Endodermal cell (in vitro differentiated cells): ENCODE data around the gene TTLL9. TPM values are rescaled to one million over a fixed set of nuclear protein-coding genes. Genes with fewer than 3 reads are reported as not detected.

Experiments used
- DNase-seq: peaks from one replicate; pipeline ENCODE4 v3.0.0-alpha.2; 2017
- H3K27ac ChIP-seq: 2 replicates; pipeline ENCODE4 v1.5.1; 2013; ENCODE audit warnings: mild to moderate bottlenecking, low read depth, low read length, moderate library complexity
- H3K27me3 ChIP-seq: 2 replicates; pipeline ENCODE4 v1.6.1; 2013; ENCODE audit warnings: mild to moderate bottlenecking, low read length, moderate library complexity; ENCODE audit not compliant: insufficient read depth, control insufficient read depth, poor library complexity, severe bottlenecking
- H3K36me3 ChIP-seq: 2 replicates; pipeline ENCODE4 v1.7.0; 2013; ENCODE audit warnings: mild to moderate bottlenecking, low read length, moderate library complexity; ENCODE audit not compliant: control insufficient read depth, insufficient read depth
- H3K4me1 ChIP-seq: one replicate; pipeline ENCODE4 v1.7.0; 2013; ENCODE audit warnings: low read length; ENCODE audit not compliant: control insufficient read depth, insufficient read depth
- H3K4me3 ChIP-seq: 2 replicates; pipeline ENCODE4 v1.5.1; 2013; ENCODE audit warnings: mild to moderate bottlenecking, low read length, moderate library complexity
- H3K9ac ChIP-seq: 2 replicates; pipeline ENCODE4 v1.6.1; 2013; ENCODE audit warnings: mild to moderate bottlenecking, low read length, moderate library complexity; ENCODE audit not compliant: poor library complexity, severe bottlenecking; ENCODE audit errors: extremely low read depth
- H3K9me3 ChIP-seq: 2 replicates; pipeline ENCODE4 v1.6.1; 2013; ENCODE audit warnings: mild to moderate bottlenecking, low read length, moderate library complexity; ENCODE audit not compliant: control insufficient read depth
- H3K27ac Mint-ChIP-seq: 2 replicates; pipeline ENCODE4 v1.8.0; 2020; ENCODE audit warnings: mixed read lengths
- H3K27me3 Mint-ChIP-seq: 2 replicates; pipeline ENCODE4 v1.8.0; 2021; ENCODE audit warnings: mild to moderate bottlenecking, mixed read lengths; ENCODE audit not compliant: insufficient read depth
- H3K36me3 Mint-ChIP-seq: 2 replicates; pipeline ENCODE4 v1.8.0; 2020; ENCODE audit warnings: low read depth, mixed read lengths
- H3K4me1 Mint-ChIP-seq: 2 replicates; pipeline ENCODE4 v1.8.0; 2020; ENCODE audit warnings: mixed read lengths
- H3K4me3 Mint-ChIP-seq: 2 replicates; pipeline ENCODE4 v1.8.0; 2020; ENCODE audit warnings: mild to moderate bottlenecking, moderate library complexity, mixed read lengths
- H3K9me3 Mint-ChIP-seq: 2 replicates; pipeline ENCODE4 v1.8.0; 2020; ENCODE audit warnings: mild to moderate bottlenecking, mixed read lengths
- WGBS, 2 experiments: methylation state at CpG; one replicate each; pipeline versions ENCODE4 v1.1.5 to v1.1.7; 2013; ENCODE audit warnings: missing lambda C conversion rate in 2 of 2, mixed read lengths in 1 of 2; ENCODE audit not compliant: insufficient coverage in 1 of 2, insufficient read length in 1 of 2; 5-methylcytosine and 5-hydroxymethylcytosine counted together
- total RNA-seq, 2 donors: library from RNA; stranded (reverse); fragmentation: NEBNext Ultra II Directional in 1 of 2; extraction: Animal tissue kit (Norgen Biotek cat#: 25700) in 1 of 2; gene quantifications; 2 replicates in 1 of 2; 3 replicates in 1 of 2; pipeline ENCODE4 v1.2.1, GENCODE V29; 2021
- TF ChIP-seq, protein P1 (sequence below): fragments of 200-600 bp; sonication (generic); conservative IDR thresholded peaks from 2 replicates; pipeline ENCODE4 v1.5.0; 2021; ENCODE audit warnings: antibody characterized with exemption, mild to moderate bottlenecking

TTLL9 gene
- total RNA-seq, 2 donors from 2014 or later, result 0.29 to 0.51 TPM

- Histone ChIP-seq H3K9me3 (no peaks in the 10 kb centered on the region), H3K27ac (no peak within 1 kb of the TSS), H3K36me3 (no peaks in the 10 kb centered on the region), H3K4me1 (peaks cover 13% of the 10 kb centered on the region), H3K27me3 (peaks cover 52% of the 10 kb centered on the region), H3K9ac (no peak within 1 kb of the TSS), H3K4me3 (peak within 1 kb of the TSS; percentile 64)
- H3K4me1 Mint-ChIP-seq, result peaks cover 42% of the 10 kb centered on the region
- peak; percentile 79 for DNase-seq
- no peaks in the 10 kb centered on the region for H3K36me3 Mint-ChIP-seq
- WGBS, 2 experiments, result 1 to 20% methylated on average over 1 to 33 of the region's 38 CpGs
- H3K4me3 Mint-ChIP-seq, result peak within 1 kb of the TSS; percentile 74
- H3K27me3 Mint-ChIP-seq, result peaks cover 77% of the 10 kb centered on the region
- TF ChIP-seq, protein P1, sequence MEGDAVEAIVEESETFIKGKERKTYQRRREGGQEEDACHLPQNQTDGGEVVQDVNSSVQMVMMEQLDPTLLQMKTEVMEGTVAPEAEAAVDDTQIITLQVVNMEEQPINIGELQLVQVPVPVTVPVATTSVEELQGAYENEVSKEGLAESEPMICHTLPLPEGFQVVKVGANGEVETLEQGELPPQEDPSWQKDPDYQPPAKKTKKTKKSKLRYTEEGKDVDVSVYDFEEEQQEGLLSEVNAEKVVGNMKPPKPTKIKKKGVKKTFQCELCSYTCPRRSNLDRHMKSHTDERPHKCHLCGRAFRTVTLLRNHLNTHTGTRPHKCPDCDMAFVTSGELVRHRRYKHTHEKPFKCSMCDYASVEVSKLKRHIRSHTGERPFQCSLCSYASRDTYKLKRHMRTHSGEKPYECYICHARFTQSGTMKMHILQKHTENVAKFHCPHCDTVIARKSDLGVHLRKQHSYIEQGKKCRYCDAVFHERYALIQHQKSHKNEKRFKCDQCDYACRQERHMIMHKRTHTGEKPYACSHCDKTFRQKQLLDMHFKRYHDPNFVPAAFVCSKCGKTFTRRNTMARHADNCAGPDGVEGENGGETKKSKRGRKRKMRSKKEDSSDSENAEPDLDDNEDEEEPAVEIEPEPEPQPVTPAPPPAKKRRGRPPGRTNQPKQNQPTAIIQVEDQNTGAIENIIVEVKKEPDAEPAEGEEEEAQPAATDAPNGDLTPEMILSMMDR, result no peak
- H3K9me3 Mint-ChIP-seq, result no peaks in the 10 kb centered on the region
- H3K27ac Mint-ChIP-seq, result no peak within 1 kb of the TSS
Observed at GRCh38 chr20:31967830-31968249, 97.4 kb downstream of the TTLL9 start, which contains the start of gene XKR7. TSS of gene XKR7 (plus strand) at chr20:31968151. CDS start at chr20:31968176, 25 bp downstream.

DNA sequence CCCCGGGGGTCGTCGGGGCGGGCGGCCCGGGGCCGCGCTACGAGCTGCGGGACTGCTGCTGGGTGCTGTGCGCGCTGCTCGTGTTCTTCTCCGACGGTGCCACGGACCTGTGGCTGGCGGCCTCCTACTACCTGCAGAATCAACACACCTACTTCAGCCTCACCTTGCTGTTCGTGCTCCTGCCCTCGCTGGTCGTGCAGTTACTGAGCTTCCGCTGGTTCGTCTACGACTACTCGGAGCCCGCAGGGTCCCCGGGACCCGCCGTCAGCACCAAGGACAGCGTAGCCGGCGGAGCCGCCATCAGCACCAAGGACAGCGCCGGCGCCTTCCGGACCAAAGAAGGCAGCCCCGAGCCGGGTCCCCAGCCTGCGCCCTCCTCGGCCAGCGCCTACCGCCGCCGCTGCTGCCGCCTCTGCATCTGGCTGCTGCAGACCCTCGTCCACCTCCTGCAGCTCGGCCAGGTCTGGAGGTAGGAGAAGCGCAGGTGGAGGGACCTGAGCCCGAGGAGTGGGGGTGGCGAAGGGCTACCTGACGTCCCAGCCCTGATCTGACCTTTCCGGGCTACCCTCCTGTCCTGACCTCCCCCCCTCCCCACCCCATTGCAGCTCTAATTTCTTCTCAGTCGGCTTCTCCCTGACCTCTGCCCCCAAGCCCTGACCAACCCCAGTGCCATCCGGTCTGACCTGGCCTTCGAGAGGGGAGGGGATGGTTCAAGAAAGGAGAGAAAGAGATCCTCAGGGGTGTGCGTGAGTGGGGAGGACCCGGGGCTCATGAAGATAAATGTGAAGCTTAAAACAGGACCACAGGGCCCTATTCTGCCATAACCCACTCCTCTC, 98.1 kb downstream of the TTLL9 start:
- Mint-ChIP-seq H3K9me3 (no peaks in the 10 kb centered on the region), H3K4me3 (peak overlapping the region; percentile 74), H3K4me1 (peaks cover 47% of the 10 kb centered on the region), H3K27me3 (peaks cover 75% of the 10 kb centered on the region), H3K27ac (no peak overlapping the region), H3K36me3 (no peaks in the 10 kb centered on the region)
- Histone ChIP-seq H3K9ac (no peak overlapping the region), H3K36me3 (no peaks in the 10 kb centered on the region), H3K27me3 (peaks cover 52% of the 10 kb centered on the region), H3K9me3 (no peaks in the 10 kb centered on the region), H3K4me1 (peaks cover 15% of the 10 kb centered on the region), H3K4me3 (peak overlapping the region; percentile 64), H3K27ac (no peak overlapping the region)
- peak; percentile 99 for DNase-seq
- WGBS, 2 experiments, result 5 to 12% methylated on average over 5 to 57 of the region's 57 CpGs
- TF ChIP-seq, protein P1, result no peak

DNA sequence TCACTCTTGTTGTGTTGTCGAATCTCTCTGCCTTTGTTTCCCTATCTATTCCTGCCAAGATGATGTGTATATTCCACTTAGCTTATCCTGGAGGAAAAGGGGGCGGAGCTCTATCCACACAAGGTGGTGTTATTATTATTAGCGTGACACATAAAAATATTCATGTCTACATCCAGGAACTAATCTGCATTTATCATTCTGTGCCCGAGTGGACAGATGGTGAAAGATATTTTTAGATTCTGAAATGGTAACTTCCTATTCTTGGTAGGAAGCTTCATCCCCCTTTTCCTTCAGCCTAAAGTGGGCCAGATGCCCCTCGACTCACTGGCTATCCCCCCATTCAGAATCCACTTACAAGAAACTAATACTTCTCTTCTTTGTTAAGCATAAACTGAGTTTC, 99.6 kb downstream of the TTLL9 start:
- Histone ChIP-seq H3K36me3 (no peaks in the 10 kb centered on the region), H3K9ac (no peak overlapping the region), H3K27ac (no peak overlapping the region), H3K9me3 (no peaks in the 10 kb centered on the region), H3K4me3 (no peak overlapping the region), H3K4me1 (peaks cover 19% of the 10 kb centered on the region), H3K27me3 (peaks cover 38% of the 10 kb centered on the region)
- Mint-ChIP-seq H3K4me3 (no peak overlapping the region), H3K36me3 (no peaks in the 10 kb centered on the region), H3K27me3 (peaks cover 72% of the 10 kb centered on the region), H3K27ac (no peak overlapping the region), H3K4me1 (peaks cover 53% of the 10 kb centered on the region), H3K9me3 (no peaks in the 10 kb centered on the region)
- no peak for DNase-seq
- WGBS, 2 experiments, result 75 to 83% methylated on average over 1 to 2 of the region's 5 CpGs
- TF ChIP-seq, protein P1, result no peak
